HG03139 (cell line): ENCODE results near the gene DCTPP1.

Experiments used
- ATAC-seq: cut with Tn5 transposase; IDR thresholded peaks from one replicate; pipeline ENCODE4 v1.9.1; 2021; ENCODE audit not compliant: unreplicated experiment

Gene DCTPP1

GRCh38 chr16:30447512-30448226, 17.8 kb upstream of the DCTPP1 start:
- no peak for ATAC-seq

GRCh38 chr16:30446203-30446595, 16.4 kb upstream of the DCTPP1 start:
- ATAC-seq: no peak

- no peak for ATAC-seq
These were observed 15.8 kb upstream of the DCTPP1 start, which contains the start of gene SEPHS2 for GRCh38 chr16:30445408-30446202. SEPHS2 (minus strand) TSS chr16:30445874; CDS start chr16:30445727, 147 bp downstream.

- ATAC-seq: no peak
These were observed 15.2 kb upstream of the DCTPP1 start for GRCh38 chr16:30445149-30445407.

- ATAC-seq: no peak
These were observed 14.7 kb upstream of the DCTPP1 start for GRCh38 chr16:30444231-30445148.

GRCh38 chr16:30443631-30444030, 13.8 kb upstream of the DCTPP1 start:
- no peak for ATAC-seq

- no peak for ATAC-seq
These were observed 10.0 kb upstream of the DCTPP1 start for GRCh38 chr16:30439720-30440348.

- ATAC-seq: no peak
These were observed 9.0 kb upstream of the DCTPP1 start for GRCh38 chr16:30438835-30439234.

- ATAC-seq: no peak
These were observed 7.7 kb upstream of the DCTPP1 start for GRCh38 chr16:30437511-30438046.

GRCh38 chr16:30434852-30435251, 5.0 kb upstream of the DCTPP1 start:
- ATAC-seq: no peak

- peak; percentile 3 for ATAC-seq
These were observed 669 bp upstream of the DCTPP1 start for GRCh38 chr16:30430428-30430970.

GRCh38 chr16:30429418-30429677, 482 bp downstream of the DCTPP1 start:
- ATAC-seq: no peak

GRCh38 chr16:30428055-30428454, 1.8 kb downstream of the DCTPP1 start:
- no peak for ATAC-seq

- no peak for ATAC-seq
These were observed 8.8 kb downstream of the DCTPP1 start for GRCh38 chr16:30421010-30421409.

- no peak for ATAC-seq
These were observed 11.3 kb downstream of the DCTPP1 start for GRCh38 chr16:30418350-30419181.

- peak; percentile 66 for ATAC-seq
These were observed 12.1 kb downstream of the DCTPP1 start for GRCh38 chr16:30417529-30418349.

GRCh38 chr16:30416624-30417528, 13.0 kb downstream of the DCTPP1 start:
- no peak for ATAC-seq

- no peak for ATAC-seq
These were observed 13.7 kb downstream of the DCTPP1 start for GRCh38 chr16:30416047-30416603.
